Tibial nerve (tissue), 4 donors: ENCODE results near the gene B3GALT5.

Experiments used
- CTCF ChIP-seq, 5 experiments: fragments of 200-600 bp in 3 of 5; fragments of 450-650 bp in 2 of 5; sonication (generic) in 3 of 5; IDR thresholded peaks; one replicate each; pipeline ENCODE4 v1.5.1; 2016 to 2019; ENCODE audit warnings: antibody characterized with exemption in 5 of 5, mild to moderate bottlenecking in 3 of 5, moderate library complexity in 2 of 5
- EP300 ChIP-seq, 2 donors: sonication (generic); formaldehyde crosslinking; IDR thresholded peaks; one replicate each; pipeline ENCODE4 v1.6.1; 2017; ENCODE audit warnings: antibody characterized with exemption in 2 of 2, mild to moderate bottlenecking in 1 of 2

- no peak for TF ChIP-seq EP300 (IDR thresholded peaks at IDR 0.05)
- no peak for TF ChIP-seq CTCF (IDR thresholded peaks at IDR 0.05)
Measured at GRCh38 chr21:39710866-39711265, 98.1 kb downstream of the B3GALT5 start.
